Choroid plexus epithelial cell (primary cell): ENCODE results near the gene ACTBL2.
A peak's percentile ranks its signal among the peaks of the same experiment; 100 is the strongest.

Source experiments
- DNase-seq: peaks from one replicate; pipeline ENCODE4 v3.0.0-alpha.2; 2010; ENCODE audit warnings: low read depth
- H3K4me3 ChIP-seq: 2 replicates; pipeline ENCODE4 v1.5.1; 2011; ENCODE audit warnings: low read depth, mild to moderate bottlenecking, control low read depth, low read length, moderate library complexity
- CTCF ChIP-seq: conservative IDR thresholded peaks from 2 replicates; pipeline ENCODE4 v1.5.1; 2011; ENCODE audit warnings: low read depth, mild to moderate bottlenecking, control low read depth, inconsistent platforms, low read length, moderate library complexity

Gene ACTBL2

GRCh38 chr5:57439601-57440000 is 43.0 kb downstream of the ACTBL2 start:
- TF ChIP-seq CTCF: no peak
- no peak for DNase-seq
- no peak overlapping the region for H3K4me3 ChIP-seq

DNA sequence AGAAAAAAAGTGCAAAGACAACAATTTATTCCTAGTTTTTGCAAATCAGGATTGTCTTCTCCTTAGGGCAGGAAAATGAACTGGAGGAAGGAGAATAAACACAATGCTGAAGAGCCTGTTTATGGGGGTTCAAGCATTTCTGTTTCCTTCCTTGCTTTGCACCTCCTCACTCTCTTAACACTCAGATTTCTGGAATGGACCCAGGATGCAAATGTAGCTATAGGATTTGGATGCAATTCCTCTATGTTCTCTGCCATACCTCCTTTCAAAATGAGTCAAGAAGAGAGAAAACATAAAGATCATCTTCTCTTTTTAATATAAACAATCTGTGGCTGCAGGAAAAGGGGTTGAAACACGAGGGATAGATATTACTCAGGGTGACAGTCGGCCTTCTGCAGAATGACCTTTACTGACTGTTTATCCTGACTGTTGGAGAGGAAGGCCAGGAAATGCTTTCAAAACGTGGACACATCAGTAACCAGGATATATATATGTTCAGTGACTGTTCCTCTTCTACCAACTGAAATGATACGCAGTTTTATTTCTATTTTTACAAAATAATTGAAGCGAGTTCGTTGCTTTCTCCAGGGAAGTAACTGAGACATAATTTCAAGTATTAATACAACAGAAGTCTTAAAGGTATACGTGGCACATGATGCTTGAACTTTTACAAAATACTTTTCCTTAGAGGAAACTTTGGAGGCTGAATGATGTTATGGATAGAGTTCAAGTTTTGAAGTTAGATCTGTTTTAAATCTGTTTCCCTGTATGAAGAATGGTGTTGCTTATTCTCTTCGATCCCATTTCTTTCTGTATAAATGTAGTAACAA is 44.4 kb downstream of the ACTBL2 start:
- no peak for TF ChIP-seq CTCF
- peak; percentile 56 for DNase-seq
- H3K4me3 ChIP-seq: no peak overlapping the region

DNA sequence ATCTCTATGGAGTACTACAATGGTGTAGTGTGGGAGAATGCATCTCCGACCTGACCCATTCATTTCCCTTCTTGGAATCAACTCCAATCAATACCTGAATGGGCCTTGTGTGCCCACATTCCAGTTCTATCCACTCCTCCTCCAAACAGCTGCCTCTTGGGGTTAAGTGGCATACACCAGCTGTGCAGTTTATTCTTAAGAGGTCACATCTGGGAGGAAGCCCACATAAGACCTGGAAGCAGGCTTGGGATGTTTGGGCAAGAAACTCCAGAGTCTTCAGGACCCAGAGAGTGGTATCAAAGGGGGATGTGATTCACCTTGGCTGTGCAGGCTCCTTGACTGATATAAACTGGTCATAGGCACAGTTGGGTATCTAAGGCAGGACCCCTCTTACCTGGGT is 46.0 kb downstream of the ACTBL2 start:
- TF ChIP-seq CTCF: no peak
- DNase-seq: no peak
- no peak overlapping the region for H3K4me3 ChIP-seq

DNA sequence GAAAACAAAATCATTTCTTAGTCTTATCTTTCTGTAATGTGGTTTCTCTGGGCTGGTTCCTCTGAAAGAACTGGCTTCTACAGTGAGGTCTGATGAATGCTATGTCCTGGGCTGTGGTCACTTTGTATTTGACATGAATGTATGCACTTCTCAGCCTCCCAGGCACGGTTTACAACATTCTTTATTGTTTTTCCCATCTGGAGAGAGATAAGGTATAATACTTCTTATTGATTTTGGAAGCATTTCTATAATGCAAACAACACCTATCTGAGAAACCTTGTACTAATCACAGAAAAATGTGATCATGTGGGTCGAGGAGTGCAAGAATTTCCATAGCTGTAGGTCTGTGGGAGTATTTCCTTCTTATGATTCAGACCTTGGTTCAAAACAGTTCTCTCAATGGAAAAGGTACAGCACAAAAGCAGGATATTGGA is 46.9 kb downstream of the ACTBL2 start:
- H3K4me3 ChIP-seq: no peak overlapping the region
- TF ChIP-seq CTCF: no peak
- DNase-seq: peak; percentile 98

DNA sequence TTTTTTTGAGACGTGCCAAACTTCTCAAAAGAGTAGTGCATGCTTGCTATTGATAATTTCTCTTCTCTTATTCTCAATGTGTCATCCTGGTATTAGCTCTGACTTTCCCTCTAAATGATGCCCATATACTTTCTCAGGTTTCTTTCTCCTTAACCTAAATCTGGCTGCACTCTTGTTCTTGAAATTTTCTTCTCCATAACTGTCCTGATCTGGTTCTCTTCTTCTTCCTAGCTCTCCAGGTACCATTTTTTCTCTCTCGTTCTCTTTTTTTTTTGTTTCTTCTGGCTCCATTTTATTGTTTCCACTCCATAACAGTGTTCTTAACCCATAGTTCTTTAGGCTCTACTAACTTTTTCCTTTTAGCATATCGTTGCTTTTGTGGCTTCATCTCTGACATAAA is 47.9 kb downstream of the ACTBL2 start:
- no peak overlapping the region for H3K4me3 ChIP-seq
- TF ChIP-seq CTCF: no peak
- no peak for DNase-seq

DNA sequence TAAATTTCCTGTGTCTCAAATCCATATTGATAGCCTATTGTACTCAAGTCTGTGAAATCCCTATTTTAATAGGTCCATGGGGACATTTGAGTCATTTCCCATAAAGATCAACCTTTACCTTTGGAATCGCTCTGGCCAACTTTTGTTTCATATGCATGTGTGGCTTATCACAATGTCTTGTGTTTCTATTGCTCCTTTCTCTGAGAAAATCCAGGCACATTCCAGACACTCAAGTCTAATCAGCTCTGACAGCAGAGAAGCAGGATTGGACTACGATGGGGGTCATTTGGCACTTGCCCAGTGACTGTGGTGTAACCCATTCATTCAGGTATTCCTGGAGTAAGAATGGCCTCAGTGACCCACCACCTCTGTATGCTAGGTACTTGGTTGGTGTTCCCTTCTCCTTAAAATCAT is 48.4 kb downstream of the ACTBL2 start:
- no peak for TF ChIP-seq CTCF
- DNase-seq: peak; percentile 82
- H3K4me3 ChIP-seq: no peak overlapping the region

DNA sequence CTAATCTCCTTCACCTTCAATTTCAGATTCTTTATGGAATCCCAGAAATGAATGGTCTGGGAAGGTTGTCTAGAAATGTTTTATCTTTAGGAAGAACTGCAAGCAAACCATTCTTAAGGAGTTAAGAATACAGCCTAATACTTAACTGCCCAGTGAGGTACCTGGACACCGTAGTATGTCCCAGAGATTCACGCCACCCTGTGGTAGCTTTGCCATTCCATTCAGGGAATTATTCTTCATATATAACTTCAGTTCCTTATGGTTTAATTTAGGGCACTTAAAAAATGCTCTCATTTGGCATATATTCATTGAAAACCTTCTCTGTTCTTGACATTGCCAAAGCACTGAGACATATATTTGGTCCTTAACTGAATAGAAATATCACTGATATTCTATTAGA is 49.7 kb downstream of the ACTBL2 start:
- peak; percentile 66 for DNase-seq
- H3K4me3 ChIP-seq: no peak overlapping the region
- TF ChIP-seq CTCF: peak; percentile 54
